Activated naive CD4-positive, alpha-beta T cell treated with anti-CD3 and anti-CD28 coated beads for 36 hours (primary cell): Measurements from ENCODE around the gene DHX34. TPM values are rescaled to one million over a fixed set of nuclear protein-coding genes. Genes with fewer than 3 reads are reported as not detected.

ENCODE experiments used
- CTCF ChIA-PET: fragments of 350-600 bp; sonication (Branson Sonifier 250); formaldehyde crosslinking; loops from one replicate; lab custom pipeline; 2021; ENCODE audit warnings: antibody characterized with exemption; lab: Charles Lee
- DNase-seq: peaks from one replicate; pipeline ENCODE4 v3.0.0-alpha.2; 2020
- H3K27ac Mint-ChIP-seq: one replicate; pipeline ENCODE4 v1.8.0; 2021; ENCODE audit warnings: mild to moderate bottlenecking, mixed read lengths
- H3K27me3 Mint-ChIP-seq: one replicate; pipeline ENCODE4 v1.8.0; 2021; ENCODE audit warnings: low read depth, mixed read lengths
- H3K36me3 Mint-ChIP-seq: one replicate; pipeline ENCODE4 v1.8.0; 2021; ENCODE audit warnings: low read depth, mixed read lengths
- H3K4me1 Mint-ChIP-seq: one replicate; pipeline ENCODE4 v1.8.0; 2021; ENCODE audit warnings: low read depth, mixed read lengths
- H3K4me3 Mint-ChIP-seq: one replicate; pipeline ENCODE4 v1.8.0; 2021; ENCODE audit warnings: mild to moderate bottlenecking, moderate library complexity, mixed read lengths
- H3K9me3 Mint-ChIP-seq: one replicate; pipeline ENCODE4 v1.8.0; 2021; ENCODE audit warnings: mixed read lengths
- intact Hi-C: fragments of 100-400 bp; cut with micrococcal nuclease; formaldehyde crosslinking; loops from one replicate; pipeline ENCODE4 v1.15.1; 2023
- total RNA-seq, 2 experiments: library from RNA; stranded (reverse); gene quantifications; one replicate each; pipeline ENCODE4 v1.2.3, GENCODE V29; 2021

The DHX34 gene
- total RNA-seq, 2 experiments from 2014 or later, result 11.2 to 11.6 TPM

GRCh38 chr19:47428177-47428894 is 79.2 kb downstream of the DHX34 start:
- intact Hi-C loops, result loop anchor here (1.0 to 5.0 kb wide), 2 partner anchors 37 to 146 kb away; no protein-coding TSS in a partner anchor
- Mint-ChIP-seq H3K4me3 (no peak overlapping the region), H3K27me3 (peaks cover 49% of the 10 kb centered on the region), H3K4me1 (peaks cover 15% of the 10 kb centered on the region), H3K9me3 (no peaks in the 10 kb centered on the region), H3K36me3 (no peaks in the 10 kb centered on the region), H3K27ac (no peak overlapping the region)
- CTCF ChIA-PET, result interaction anchor here (0.5 to 2.0 kb wide), 23 partner anchors 8 to 661 kb away, joined by 3 to 13 read pairs (median 3); partner anchors contain the start of genes DHX34, EHD2, KPTN and MEIS3
- DNase-seq, result peak; percentile 94

- H3K27me3 Mint-ChIP-seq, result peaks cover 43% of the 10 kb centered on the region
- peaks cover 15% of the 10 kb centered on the region for H3K4me1 Mint-ChIP-seq
- CTCF ChIA-PET, result interaction anchor here (0.5 to 2.2 kb wide), 11 partner anchors 7 to 305 kb away, joined by 3 to 13 read pairs (median 3); partner anchors contain the start of genes DHX34 and EHD2
- H3K36me3 Mint-ChIP-seq, result no peaks in the 10 kb centered on the region
- no peak overlapping the region for H3K27ac Mint-ChIP-seq
- intact Hi-C loops, result loop anchor here (5.0 kb wide), 1 partner anchor 147 kb away; no protein-coding TSS in a partner anchor
- H3K9me3 Mint-ChIP-seq, result no peaks in the 10 kb centered on the region
- DNase-seq, result no peak
- H3K4me3 Mint-ChIP-seq, result peak overlapping the region; percentile 45
Measured at GRCh38 chr19:47429140-47429793, 80.2 kb downstream of the DHX34 start.

GRCh38 chr19:47430041-47430802 is 81.1 kb downstream of the DHX34 start:
- Mint-ChIP-seq H3K9me3 (no peaks in the 10 kb centered on the region), H3K4me1 (peaks cover 17% of the 10 kb centered on the region), H3K27ac (no peak overlapping the region), H3K4me3 (peak overlapping the region; percentile 45), H3K27me3 (peaks cover 39% of the 10 kb centered on the region), H3K36me3 (no peaks in the 10 kb centered on the region)
- intact Hi-C loops, result no loop called here
- DNase-seq, result peak; percentile 50
- CTCF ChIA-PET, result interaction anchor here (0.5 to 2.2 kb wide), 5 partner anchors 55 to 277 kb away, joined by 3 to 8 read pairs (median 3); partner anchors contain the start of gene DHX34

- no peak overlapping the region for H3K27ac Mint-ChIP-seq
- no peaks in the 10 kb centered on the region for H3K9me3 Mint-ChIP-seq
- intact Hi-C loops, result no loop called here
- no peak for DNase-seq
- peaks cover 31% of the 10 kb centered on the region for H3K4me1 Mint-ChIP-seq
- H3K4me3 Mint-ChIP-seq, result no peak overlapping the region
- H3K36me3 Mint-ChIP-seq, result no peaks in the 10 kb centered on the region
- H3K27me3 Mint-ChIP-seq, result peaks cover 35% of the 10 kb centered on the region
- CTCF ChIA-PET, result interaction anchor here (0.6 to 2.8 kb wide), 4 partner anchors 83 to 276 kb away, joined by 3 to 28 read pairs (median 3); partner anchors contain the start of gene DHX34
Measured at GRCh38 chr19:47432091-47432490, 83.0 kb downstream of the DHX34 start.

Other genes starting within 250 kb of the DHX34 start
- gene ZC3H4, start 235.5 kb upstream of the DHX34 start, total RNA-seq, result 10 to 100 TPM; 46.0 to 48.8 TPM
- 100 to 1,000 TPM; 160 to 161 TPM for gene SAE1, start 218.5 kb upstream of the DHX34 start, total RNA-seq
- gene BBC3, start 118.1 kb upstream of the DHX34 start, total RNA-seq, result 10 to 100 TPM; 55.9 to 59.5 TPM
- 10 to 100 TPM; 43.6 to 47.7 TPM for gene CCDC9, start 92.8 kb upstream of the DHX34 start, total RNA-seq
- gene INAFM1, start 74.4 kb upstream of the DHX34 start, total RNA-seq, result 10 to 100 TPM; 18.7 to 19.9 TPM
- gene C5AR1, start 39.5 kb upstream of the DHX34 start, total RNA-seq, result under 1 TPM in 1 of 2 experiments, not detected in 1; 0.19 TPM
- not detected for gene C5AR2, start 17.1 kb upstream of the DHX34 start, total RNA-seq
- not detected for gene MEIS3, start 70.2 kb downstream of the DHX34 start, total RNA-seq
- gene SLC8A2, start 122.6 kb downstream of the DHX34 start, total RNA-seq, result not detected
- gene KPTN, start 134.9 kb downstream of the DHX34 start, total RNA-seq, result 10 to 100 TPM; 14.2 to 15.5 TPM
- gene NAPA, start 165.7 kb downstream of the DHX34 start, total RNA-seq, result 10 to 100 TPM; 72.5 to 75.1 TPM
- under 1 TPM; 0.33 to 0.44 TPM for gene ZNF541, start 223.8 kb downstream of the DHX34 start, total RNA-seq